Urinary bladder (tissue), 4 donors: ENCODE data around the gene CAV2. TPM values are rescaled to one million over a fixed set of nuclear protein-coding genes. Genes with fewer than 3 reads are reported as not detected.

ENCODE experiments used
- DNase-seq: peaks from one replicate; pipeline ENCODE4 v3.0.0-alpha.2; 2015; ENCODE audit errors: extremely low spot score
- H3K27ac ChIP-seq: one replicate; pipeline ENCODE4 v1.5.1; 2013; ENCODE audit warnings: low read depth, mild to moderate bottlenecking, moderate library complexity
- H3K36me3 ChIP-seq: one replicate; pipeline ENCODE4 v1.6.1; 2013; ENCODE audit warnings: mild to moderate bottlenecking, moderate library complexity; ENCODE audit not compliant: insufficient read depth
- H3K4me1 ChIP-seq: one replicate; pipeline ENCODE4 v1.6.1; 2013; ENCODE audit warnings: mild to moderate bottlenecking, moderate library complexity; ENCODE audit not compliant: insufficient read depth
- H3K4me3 ChIP-seq: one replicate; pipeline ENCODE4 v1.5.1; 2013; ENCODE audit warnings: low read depth, low read length
- WGBS: extraction: QIAGEN DNeasy Blood & Tissue Kit; methylation state at CpG from one replicate; pipeline ENCODE4 v1.1.7; 2013; 5-methylcytosine and 5-hydroxymethylcytosine counted together
- polyA plus RNA-seq: library from polyadenylated mRNA; stranded (reverse); fragments of 200-250 nt; gene quantifications from one replicate; pipeline ENCODE4 v1.2.3, GENCODE V29; 2013
- total RNA-seq: library from RNA; depleted of rRNA; stranded (reverse); fragments of >200 nt; gene quantifications from one replicate; pipeline ENCODE4 v1.2.3, GENCODE V29; 2014
- donor health status: healthy with polysubstance abuse.
- donor health status: healthy.

The CAV2 gene
- total and polyA plus RNA-seq, 2 donors: 86.5 to 139 TPM

GRCh38 chr7:116522247-116522646 is 22.7 kb downstream of the CAV2 start:
- Histone ChIP-seq H3K4me1 (no peaks in the 10 kb centered on the region), H3K36me3 (no peaks in the 10 kb centered on the region), H3K27ac (no peak overlapping the region), H3K4me3 (no peak overlapping the region)
- no peak for DNase-seq
- 74% methylated on average over 5 of the region's 5 CpGs for WGBS

- peak overlapping the region; percentile 85 for H3K27ac ChIP-seq
- no peaks in the 10 kb centered on the region for H3K4me1 ChIP-seq
- no peak for DNase-seq
- 17% methylated on average over 10 of the region's 10 CpGs for WGBS
- peak overlapping the region; percentile 34 for H3K4me3 ChIP-seq
- no peaks in the 10 kb centered on the region for H3K36me3 ChIP-seq
Observed at GRCh38 chr7:116524221-116524608, 24.7 kb downstream of the CAV2 start.

GRCh38 chr7:116524609-116525297 is 25.2 kb downstream of the CAV2 start, which contains the start of gene CAV1:
TSS of gene CAV1 (plus strand) at chr7:116525036. CDS start at chr7:116525063, 27 bp downstream.
- DNase-seq: peak; percentile 37
- Histone ChIP-seq H3K4me1 (no peaks in the 10 kb centered on the region), H3K36me3 (no peaks in the 10 kb centered on the region), H3K27ac (peak within 1 kb of the TSS; percentile 85), H3K4me3 (peak within 1 kb of the TSS; percentile 73)
- WGBS: under 1% methylated on average over 42 of the region's 42 CpGs

GRCh38 chr7:116525298-116525912 is 25.9 kb downstream of the CAV2 start:
- under 1% methylated on average over 36 of the region's 36 CpGs for whole genome bisulfite sequencing
- H3K27ac ChIP-seq: peak overlapping the region; percentile 85
- no peak for DNase-seq
- no peaks in the 10 kb centered on the region for H3K36me3 ChIP-seq
- no peaks in the 10 kb centered on the region for H3K4me1 ChIP-seq
- H3K4me3 ChIP-seq: peak overlapping the region; percentile 73

- Histone ChIP-seq H3K36me3 (no peaks in the 10 kb centered on the region), H3K4me3 (peak overlapping the region; percentile 73), H3K27ac (peak overlapping the region; percentile 85), H3K4me1 (no peaks in the 10 kb centered on the region)
- DNase-seq: no peak
- under 1% methylated on average over 83 of the region's 83 CpGs for WGBS
Observed at GRCh38 chr7:116525913-116526861, 26.6 kb downstream of the CAV2 start.

GRCh38 chr7:116526897-116527296 is 27.4 kb downstream of the CAV2 start:
- Histone ChIP-seq H3K27ac (no peak overlapping the region), H3K36me3 (no peaks in the 10 kb centered on the region), H3K4me3 (peak overlapping the region; percentile 73), H3K4me1 (no peaks in the 10 kb centered on the region)
- DNase-seq: no peak
- WGBS: 16% methylated on average over 5 of the region's 5 CpGs

- Histone ChIP-seq H3K4me1 (no peaks in the 10 kb centered on the region), H3K27ac (no peak overlapping the region), H3K36me3 (no peaks in the 10 kb centered on the region), H3K4me3 (peak overlapping the region; percentile 33)
- WGBS: 24% methylated on average over 3 of the region's 3 CpGs
- DNase-seq: no peak
Observed at GRCh38 chr7:116527521-116527920, 28.0 kb downstream of the CAV2 start.

- 28% methylated on average over 3 of the region's 3 CpGs for WGBS
- H3K4me3 ChIP-seq: peak overlapping the region; percentile 33
- H3K27ac ChIP-seq: peak overlapping the region; percentile 16
- DNase-seq: no peak
- no peaks in the 10 kb centered on the region for H3K4me1 ChIP-seq
- no peaks in the 10 kb centered on the region for H3K36me3 ChIP-seq
Observed at GRCh38 chr7:116528008-116528789, 28.7 kb downstream of the CAV2 start.

GRCh38 chr7:116529250-116529649 is 29.7 kb downstream of the CAV2 start:
- H3K4me3 ChIP-seq: no peak overlapping the region
- WGBS: 26% methylated on average over 1 of the region's 1 CpG
- H3K27ac ChIP-seq: no peak overlapping the region
- H3K4me1 ChIP-seq: peaks cover 2% of the 10 kb centered on the region
- H3K36me3 ChIP-seq: no peaks in the 10 kb centered on the region
- no peak for DNase-seq

GRCh38 chr7:116530107-116530820 is 30.7 kb downstream of the CAV2 start:
- Histone ChIP-seq H3K4me3 (peak overlapping the region; percentile 15), H3K4me1 (peaks cover 2% of the 10 kb centered on the region), H3K36me3 (no peaks in the 10 kb centered on the region), H3K27ac (no peak overlapping the region)
- DNase-seq: no peak
- 31% methylated on average over 3 of the region's 3 CpGs for WGBS

GRCh38 chr7:116532102-116532688 is 32.7 kb downstream of the CAV2 start:
- H3K4me3 ChIP-seq: no peak overlapping the region
- DNase-seq: no peak
- H3K4me1 ChIP-seq: peaks cover 2% of the 10 kb centered on the region
- H3K36me3 ChIP-seq: no peaks in the 10 kb centered on the region
- WGBS: 55% methylated on average over 3 of the region's 3 CpGs
- no peak overlapping the region for H3K27ac ChIP-seq

- H3K4me3 ChIP-seq: no peak overlapping the region
- no peaks in the 10 kb centered on the region for H3K36me3 ChIP-seq
- 68% methylated on average over 2 of the region's 2 CpGs for WGBS
- no peak for DNase-seq
- peaks cover 2% of the 10 kb centered on the region for H3K4me1 ChIP-seq
- no peak overlapping the region for H3K27ac ChIP-seq
Observed at GRCh38 chr7:116534790-116535189, 35.3 kb downstream of the CAV2 start.
